Mesenteric fat pad (tissue), 1 donor: ENCODE measurements around the gene GGTLC2. TPM values are rescaled to one million over a fixed set of nuclear protein-coding genes. Genes with fewer than 3 reads are reported as not detected.
"Not testable (repeated sequence)": the region's sequence is repeated elsewhere in the genome, so short reads cannot be mapped to it uniquely, and the experiment has no call there.

ENCODE experiments used
- DNase-seq: peaks from one replicate; pipeline ENCODE4 v3.0.0-alpha.2; 2020; ENCODE audit warnings: low spot score
- total RNA-seq: library from RNA; stranded (reverse); fragmentation: NEBNext Ultra II Directional; extraction: Animal tissue kit (Norgen Biotek cat#: 25700); gene quantifications from one replicate; pipeline ENCODE4 v1.2.1, GENCODE V29; 2021
- donor health status: DM: yes; HTN: yes; CAD: no.

GGTLC2 gene
- total RNA-seq, 1 donor from 2014 or later = not detected

DNA sequence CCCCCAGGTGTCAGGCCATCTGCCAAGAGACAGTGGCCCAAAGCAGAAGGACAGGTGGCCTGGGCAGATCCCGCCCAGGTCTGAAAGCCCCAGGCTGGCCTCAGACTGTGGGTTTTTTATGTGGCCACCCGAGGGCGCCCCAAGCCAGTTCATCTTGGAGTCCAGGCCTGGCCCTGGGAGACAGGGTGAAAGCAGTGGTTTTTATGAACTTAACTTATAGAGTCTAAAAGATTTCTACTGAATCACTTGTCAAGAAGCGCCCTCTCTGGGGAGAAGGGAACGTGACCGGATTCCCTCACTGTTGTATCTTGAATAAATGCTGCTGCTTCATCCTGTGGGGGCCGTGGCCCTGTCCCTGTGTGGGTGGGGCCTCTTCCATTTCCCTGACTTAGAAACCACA lies 8.2 kb upstream of the GGTLC2 start:
- not testable (repeated sequence) for DNase-seq

DNA sequence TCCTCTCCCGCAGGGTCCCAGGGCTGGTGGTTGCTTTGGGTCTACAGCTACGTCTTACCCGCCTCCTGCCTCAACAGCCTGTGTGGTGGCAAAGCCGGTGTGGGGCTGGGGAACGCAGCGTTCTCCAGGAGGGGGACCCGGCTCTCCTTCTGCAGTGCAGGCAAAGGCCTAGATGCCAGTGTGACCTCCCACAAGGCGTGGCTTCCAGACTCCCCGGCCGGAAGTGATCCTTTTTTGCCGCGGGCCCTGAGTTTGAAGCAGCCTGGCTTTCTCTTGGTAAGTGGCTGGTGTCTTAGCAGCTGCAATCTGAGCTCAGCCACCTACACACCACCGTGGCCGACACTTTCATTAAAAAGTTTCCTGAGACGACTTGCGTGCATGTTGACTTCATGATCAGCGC lies 6.1 kb upstream of the GGTLC2 start:
- DNase-seq = not testable (repeated sequence)

DNA sequence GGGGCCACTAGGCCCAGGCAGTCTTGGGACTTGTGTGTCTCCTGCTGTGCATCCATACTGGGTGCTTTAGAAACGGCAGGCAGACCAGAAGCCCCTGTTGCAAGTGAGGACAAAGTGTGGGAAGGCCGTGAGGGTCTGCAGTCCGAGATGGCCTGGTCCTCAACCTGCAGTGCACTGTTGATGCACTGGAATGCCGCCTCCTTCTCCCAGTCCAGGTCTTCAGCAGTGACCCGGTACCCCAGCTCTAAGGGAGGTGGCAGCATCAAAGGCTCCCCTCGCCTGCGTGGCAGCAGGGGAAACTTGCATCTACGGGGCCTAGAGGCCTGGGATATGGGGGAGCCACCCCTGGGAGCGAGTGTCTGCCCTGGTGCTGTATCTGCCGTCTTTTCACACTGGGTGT lies 2.2 kb upstream of the GGTLC2 start:
- DNase-seq = not testable (repeated sequence)

DNA sequence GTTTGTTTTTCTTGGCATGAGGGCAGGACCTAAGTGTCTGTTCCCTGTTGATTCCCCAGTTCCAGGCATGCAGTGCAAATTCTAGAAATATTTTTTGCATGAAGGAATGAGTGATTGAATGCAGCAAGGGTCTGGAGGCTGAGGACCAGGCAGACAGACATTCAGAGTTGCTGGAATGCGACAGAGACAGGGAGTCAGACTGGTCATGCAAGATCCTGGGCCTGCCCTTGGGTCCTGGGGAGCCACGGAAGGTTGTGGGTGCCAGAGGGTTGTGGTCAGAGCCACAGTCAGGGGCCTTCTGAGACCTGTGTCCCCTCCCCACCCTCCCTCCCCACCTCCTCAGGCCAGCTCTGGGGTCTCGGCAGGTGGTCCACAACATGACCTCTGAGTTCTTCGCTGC lies 1.6 kb downstream of the GGTLC2 start:
- not testable (repeated sequence) for DNase-seq

DNA sequence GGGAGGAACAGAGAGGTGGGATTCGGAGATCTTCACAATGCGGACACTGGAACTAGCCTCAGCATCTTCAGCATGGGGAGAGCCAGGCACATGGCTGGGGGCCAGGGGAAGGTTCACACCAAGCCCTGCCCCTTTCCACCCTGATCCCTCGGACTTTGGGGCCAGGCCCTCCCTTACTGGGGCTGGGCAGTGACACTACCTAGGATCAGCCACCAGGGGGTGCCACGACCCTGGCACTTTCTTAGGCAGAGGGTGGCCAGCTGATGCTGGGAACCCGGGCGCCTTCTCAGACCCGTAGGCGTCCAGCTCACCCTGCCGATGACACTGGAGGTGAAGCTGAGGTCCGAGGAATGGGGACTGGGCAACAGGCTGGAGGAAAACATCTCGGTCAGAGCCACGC lies 3.5 kb downstream of the GGTLC2 start:
- DNase-seq = not testable (repeated sequence)

DNA sequence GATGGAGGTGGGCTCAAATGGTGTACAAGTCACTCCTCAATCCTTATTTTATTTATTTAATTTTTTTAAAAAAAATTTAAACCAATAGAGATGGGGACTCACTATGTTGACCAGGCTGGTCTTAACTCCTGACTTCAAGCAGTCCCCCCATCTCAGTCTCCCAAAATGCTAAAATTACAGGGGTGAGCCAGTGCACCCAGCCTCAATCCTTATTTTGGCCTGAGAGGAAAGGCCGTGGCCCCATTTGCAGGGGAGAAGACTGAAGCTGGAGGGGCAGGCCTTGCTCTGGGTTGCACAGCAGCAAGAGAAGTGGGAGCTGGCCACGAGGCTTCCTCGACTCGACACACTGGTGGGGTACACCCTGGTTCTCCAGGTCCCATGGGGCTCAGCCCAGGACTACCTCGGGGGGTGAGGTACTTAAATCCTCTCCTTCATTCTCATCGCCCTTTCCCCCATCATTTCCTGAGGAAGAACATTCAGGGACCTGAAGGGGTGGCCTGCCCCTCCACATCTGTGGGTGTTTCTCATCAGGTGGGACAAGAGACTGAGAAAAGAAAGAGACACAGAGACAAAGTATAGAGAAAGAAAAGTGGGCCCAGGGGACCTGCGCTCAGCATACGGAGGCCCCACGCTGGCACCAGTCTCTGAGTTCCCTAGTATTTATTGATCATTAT lies 4.6 kb downstream of the GGTLC2 start:
- DNase-seq = not testable (repeated sequence)

DNA sequence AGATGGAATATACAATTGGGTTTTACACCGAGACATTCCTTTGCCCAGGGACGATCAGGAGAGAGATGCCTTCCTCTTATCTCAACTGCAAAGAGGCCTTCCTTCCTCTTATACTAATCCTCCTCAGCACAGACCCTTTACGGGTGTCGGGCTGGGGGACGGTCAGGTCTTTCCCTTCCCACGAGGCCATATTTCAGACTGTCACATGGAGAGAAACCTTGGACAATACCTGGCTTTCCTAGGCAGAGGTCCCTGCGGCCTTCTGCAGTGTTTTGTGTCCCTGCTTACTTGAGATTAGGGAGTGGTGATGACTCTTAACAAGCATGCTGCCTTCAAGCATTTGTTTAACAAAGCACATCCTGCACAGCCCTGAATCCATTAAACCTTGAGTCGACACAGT lies 5.3 kb downstream of the GGTLC2 start:
- not testable (repeated sequence) for DNase-seq

DNA sequence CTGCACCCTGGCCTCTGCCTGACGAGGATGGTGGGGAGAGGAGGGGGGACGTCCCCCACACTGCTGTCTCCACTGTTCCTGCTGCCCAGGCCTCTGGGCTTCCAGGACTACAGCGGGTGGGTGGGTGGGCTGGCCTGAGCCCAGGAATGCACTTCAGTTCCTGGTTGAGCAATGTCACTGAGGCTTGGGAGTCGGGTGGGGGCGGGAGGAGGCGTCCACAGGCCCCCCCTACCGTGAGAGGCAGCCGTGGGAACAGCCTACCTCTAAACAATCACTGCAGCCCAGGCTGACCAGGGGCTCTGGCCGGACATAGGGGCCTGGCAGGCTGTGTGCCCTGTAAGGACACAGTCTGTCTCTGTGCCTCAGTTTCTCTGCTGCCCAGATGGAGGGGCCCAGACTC lies 6.0 kb downstream of the GGTLC2 start:
- not testable (repeated sequence) for DNase-seq

DNA sequence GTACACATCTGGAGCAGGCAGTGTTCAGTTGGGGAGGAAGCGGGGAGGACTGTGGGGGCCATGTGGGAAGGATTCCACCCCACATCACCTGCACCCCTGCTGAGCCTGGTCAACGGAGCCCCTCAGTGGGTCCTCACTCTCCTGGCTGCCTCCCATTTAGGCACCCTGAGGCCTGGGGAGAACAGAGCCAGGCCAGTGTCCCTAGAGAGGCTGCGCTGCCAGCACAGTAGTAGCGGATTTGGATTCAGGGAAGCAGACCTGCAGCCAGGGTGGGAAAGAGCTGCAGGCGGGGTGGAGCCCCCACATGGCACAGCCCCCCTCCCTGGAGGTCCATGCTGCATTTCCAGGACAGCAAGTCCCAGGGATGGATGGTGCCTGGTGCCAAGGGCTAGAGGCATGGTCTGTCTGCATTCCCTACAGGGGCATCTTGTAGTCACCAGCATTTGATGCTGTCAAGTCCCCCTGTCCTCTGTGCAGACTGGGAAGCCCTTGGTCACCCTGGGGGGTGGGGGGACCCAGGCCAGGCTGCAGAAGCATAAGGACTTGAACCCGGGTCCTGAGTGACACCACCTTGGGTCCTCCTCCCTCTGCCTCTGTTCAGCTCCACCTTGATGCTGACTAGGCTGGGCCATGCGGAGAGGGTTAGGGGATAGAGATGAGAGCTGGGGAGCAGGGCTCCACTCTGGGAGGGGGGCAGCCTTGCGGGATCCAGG lies 6.5 kb downstream of the GGTLC2 start:
- not testable (repeated sequence) for DNase-seq

DNA sequence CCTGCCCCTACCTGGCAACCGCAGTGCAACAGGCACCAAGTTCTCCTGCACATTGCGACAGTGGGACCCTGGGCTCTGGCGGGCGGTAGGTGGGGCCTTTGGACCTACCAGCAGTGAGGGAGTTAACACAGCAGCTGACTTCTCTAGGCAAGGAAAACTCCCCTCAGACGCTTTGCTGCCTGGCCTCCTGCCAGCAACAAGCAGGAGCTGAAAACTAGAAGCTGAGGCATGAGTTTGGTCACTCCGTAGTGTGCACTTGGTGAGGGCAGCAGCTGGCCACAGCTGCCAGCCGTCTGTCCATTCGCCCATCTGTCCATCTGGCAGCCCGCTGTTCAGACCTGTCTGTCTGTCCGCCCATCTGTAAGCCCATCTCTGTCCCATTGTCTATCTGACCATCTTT lies 7.2 kb downstream of the GGTLC2 start:
- DNase-seq = not testable (repeated sequence)

DNA sequence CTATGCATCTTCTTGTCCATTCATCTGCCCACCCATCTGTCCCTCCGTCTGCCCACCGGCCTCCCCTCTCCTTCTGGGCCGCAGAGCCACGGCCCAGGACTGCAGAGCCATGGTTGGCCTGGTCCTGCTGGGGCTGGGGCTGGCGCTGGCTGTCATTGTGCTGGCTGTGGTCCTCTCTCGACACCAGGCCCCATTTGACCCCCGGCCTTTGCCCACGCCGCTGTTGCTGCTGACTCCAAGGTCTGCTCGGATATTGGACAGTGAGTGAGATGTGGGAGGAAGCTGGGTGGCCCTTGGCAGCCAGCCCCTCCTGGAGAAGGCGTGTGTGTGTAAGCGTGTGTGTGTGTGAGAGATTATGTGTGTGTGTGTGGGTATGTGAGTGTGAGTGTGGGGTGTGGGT lies 7.7 kb downstream of the GGTLC2 start:
- not testable (repeated sequence) for DNase-seq

DNA sequence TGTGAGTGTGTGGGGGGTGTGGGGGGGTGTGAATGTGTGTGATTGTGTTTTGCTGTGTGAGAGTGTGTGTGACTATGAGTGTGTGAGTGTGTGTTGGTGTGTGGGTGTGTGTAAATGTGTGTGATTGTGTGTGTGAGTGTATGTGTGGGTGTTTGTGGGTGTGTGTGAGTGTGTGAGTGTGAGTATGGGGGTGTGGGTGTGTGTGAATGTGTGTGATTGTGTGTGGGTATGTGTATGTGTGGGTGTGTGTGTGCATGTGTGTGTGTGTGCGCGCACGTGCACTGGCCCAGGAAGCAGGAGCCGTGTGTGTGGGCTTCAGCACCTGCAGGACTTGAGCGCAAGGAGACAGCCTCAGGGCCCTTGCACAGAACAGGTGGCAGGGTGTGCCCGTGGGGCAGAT lies 8.2 kb downstream of the GGTLC2 start:
- DNase-seq = not testable (repeated sequence)

DNA sequence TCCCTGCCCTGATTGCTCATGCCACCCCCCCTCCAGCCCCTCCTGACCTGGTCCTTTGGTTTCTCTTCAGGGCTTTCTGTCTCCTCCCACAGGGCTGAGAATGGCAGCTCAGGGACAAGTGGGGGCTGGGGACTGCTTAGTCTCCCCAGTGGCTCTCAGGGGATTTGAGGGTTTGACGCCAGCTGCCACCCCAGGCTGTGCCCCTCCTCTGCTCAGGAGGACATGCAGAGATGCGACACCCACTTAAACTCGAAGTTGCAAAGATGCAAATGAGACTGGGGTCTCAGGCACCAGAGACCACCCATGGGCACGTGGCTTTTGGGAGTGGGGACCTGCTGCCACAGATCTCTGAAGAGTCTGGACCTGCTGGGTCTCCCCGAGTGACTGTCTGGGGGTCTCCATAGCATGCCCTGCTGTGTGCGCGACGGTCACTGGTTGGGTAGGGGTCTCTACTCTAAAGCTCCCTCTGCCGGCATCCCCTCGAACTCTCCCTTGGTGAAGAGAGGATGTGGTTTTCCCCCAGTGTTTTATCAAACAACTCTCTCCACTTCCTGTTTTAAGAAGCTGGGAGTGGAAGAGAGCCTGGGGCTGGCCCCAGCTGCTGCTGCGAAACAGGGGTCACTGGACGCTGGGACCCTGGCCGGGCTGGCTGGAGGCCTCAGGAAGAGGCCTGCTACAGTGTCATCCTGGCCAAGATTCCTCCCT lies 9.4 kb downstream of the GGTLC2 start:
- DNase-seq = not testable (repeated sequence)

DNA sequence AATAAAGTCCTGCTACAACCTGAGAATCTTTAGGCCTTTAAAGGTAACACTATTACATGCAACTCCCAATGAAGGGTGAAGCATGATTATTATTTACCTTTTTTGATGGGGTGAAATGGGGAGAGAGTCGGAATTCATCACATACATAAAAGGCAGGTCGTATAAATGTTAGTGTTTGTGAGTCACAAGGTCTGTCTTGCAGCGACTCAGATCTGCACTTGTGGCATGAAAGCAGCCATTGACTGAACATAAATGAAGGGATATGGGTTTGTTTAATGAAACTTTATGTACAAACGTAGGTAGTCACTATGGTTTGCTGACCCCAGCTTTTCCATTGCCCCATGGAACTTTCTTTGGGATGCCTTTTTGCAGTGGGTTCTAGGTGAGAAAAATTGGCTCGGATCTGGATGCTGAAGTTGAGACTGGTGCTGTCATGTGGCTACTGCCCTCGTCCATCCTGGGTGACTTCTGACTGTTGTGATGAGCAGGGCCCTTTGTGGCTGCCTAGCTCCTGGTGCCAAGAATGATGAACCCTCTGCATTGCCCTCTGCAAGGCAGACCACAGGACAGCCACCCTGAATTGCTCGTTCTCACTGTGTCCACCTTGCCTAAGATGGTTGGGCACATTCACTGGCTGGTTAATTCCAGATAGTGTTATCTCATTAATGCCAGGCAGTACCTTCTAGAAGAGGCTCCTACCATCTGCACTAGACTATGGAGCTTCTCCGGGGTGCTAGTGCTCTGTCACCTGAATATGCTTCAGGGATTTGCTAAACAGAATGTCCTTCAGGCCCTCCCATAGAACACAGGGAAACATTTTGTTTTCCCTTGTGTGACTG lies 11.3 kb downstream of the GGTLC2 start:
- no peak for DNase-seq

DNA sequence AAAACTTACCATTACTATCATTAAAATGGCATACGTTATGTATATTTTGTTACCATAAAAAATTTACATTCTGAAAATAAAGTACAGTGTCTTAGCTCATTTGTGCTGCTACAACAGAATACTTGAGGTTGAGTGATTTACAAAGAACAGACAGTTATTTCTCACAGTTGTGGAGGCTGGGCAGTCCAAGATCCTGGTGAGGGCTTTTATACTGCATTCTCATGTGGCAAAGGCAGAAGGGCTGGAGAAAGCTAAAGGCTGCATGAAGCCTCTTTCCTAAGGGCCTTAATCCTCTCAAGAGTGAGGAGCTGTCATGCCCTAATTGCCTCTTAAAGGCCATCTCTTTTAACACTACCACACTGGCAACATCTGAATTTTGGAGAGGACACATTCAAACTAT lies 13.3 kb downstream of the GGTLC2 start:
- DNase-seq = no peak

DNA sequence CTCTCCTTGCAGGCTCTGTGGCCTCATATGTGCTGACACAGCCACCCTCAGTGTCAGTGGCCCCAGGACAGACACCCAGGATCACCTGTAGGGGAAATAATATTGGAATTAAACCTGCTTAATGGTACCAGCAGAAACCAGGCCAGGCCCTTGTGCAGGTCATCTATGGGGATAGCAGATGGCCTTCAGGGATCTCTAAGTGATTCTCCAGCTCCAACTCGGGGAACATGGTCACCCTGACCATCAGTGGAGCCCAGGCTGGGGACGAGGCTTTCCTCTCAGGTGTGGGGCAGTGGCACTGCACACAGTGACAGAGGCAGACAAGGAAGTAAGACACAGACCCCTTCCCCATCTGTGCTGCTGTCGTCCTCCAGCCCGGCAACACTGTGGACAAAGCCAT lies 16.9 kb downstream of the GGTLC2 start:
- DNase-seq = no peak

DNA sequence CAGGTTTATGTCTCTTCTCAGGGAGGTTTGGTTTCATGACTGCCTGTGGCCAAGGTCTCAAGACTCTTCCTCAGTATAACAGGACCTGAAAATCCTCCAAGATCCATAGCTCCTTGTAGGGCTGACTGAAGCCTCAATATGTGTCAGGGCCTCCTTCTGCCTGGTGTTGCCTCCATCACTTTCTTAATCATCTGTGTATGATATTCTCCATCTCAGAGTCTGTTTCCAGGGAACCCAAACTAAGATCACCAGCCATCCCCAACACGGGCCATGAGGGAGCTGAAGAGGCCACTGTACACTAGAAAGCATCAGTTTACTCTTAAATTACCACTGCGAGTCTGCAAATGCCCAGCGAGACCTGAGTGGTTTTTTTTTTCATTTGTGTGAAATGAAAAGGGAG lies 17.7 kb downstream of the GGTLC2 start:
- DNase-seq = no peak

DNA sequence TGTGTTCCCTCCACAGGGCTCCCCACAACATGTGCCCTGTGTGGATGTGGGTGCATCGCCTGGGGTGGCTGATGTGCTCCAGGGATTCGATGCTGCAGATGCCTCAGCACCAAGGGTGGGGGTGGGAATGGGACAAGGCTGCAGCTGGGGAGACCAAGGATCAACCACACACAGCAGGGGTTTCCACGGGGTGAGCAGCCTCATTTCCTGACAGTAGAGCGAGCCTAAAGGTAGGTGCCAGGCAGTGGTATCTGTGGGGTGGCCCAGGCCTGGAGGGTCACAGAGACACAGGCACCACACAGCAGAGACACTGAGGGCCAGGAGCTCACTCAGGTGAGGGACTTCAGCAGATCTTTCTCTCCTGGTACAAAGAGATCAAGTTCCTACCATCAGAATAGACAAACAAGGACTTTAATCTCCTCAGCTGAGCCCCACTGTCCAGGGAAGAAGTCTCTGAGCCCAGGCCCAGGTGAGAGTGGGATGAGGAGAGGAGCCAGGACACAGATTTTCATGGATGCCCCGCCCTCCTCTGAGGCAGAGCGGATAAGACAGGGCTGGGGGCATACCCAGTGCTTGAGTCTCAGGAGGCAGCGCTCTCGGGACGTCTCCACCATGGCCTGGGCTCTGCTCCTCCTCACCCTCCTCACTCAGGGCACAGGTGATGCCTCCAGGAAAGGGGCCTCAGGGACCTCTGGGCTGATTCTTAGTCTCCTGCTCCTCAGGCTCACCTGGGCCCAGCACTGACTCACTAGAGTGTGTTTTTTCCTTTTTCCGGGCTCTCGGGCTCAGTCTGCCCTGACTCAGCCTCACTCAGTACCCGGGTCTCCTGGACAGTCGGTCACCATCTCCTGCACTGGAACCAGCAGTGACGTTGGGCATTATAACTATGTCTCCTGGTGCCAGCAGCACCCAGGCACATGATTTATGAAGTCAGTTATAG lies 19.7 kb downstream of the GGTLC2 start:
- peak; percentile 80 for DNase-seq

DNA sequence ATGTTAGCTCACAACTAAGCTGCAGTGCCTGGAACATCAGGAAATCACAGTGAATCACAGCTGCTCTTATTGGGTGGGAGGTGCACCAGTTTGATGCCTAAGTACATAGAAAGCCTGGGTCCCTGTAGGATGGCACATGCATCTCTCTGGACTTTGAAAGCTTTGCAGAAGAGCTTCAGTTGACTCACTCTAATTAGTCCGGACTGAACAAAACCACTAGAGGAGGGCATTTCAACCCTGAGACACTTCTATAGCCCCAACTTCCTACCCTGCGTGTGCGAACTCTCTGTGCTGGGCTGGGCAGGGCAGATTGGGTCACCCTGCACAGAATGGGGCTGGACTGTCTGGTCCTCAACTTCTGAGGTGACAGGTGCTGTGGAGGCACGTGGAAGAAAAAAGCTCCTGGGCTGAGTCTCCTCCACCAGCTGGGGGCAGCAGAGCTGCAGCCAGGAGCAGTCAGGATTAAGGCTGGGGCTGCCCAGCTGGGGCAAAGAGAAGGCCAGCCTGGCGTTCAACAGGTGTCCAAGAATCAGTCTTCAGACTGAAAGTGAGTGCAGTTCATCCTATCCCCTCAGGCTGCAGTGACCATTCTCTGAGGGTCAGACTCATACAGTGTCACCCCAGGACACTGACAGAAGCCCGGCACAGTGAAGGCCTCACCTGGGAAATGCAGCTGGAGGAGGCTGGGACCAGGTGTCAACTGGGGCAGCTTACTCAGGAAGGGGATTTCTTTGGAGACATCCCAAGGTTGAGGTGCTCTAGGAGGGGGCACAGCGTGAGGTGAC lies 22.1 kb downstream of the GGTLC2 start:
- peak; percentile 51 for DNase-seq
